H9 (cell line): ENCODE data around the gene OR10A4. TPM values are rescaled to one million over a fixed set of nuclear protein-coding genes. Genes with fewer than 3 reads are reported as not detected.

Source experiments
- DNase-seq: peaks from one replicate; pipeline ENCODE4 v3.0.0-alpha.2; 2017
- H2AFZ ChIP-seq: one replicate; pipeline ENCODE4 v1.6.1; 2013; ENCODE audit warnings: mild to moderate bottlenecking, low read length, control low read depth, moderate library complexity
- H2AK5ac ChIP-seq: 2 replicates; pipeline ENCODE4 v1.6.1; 2013; ENCODE audit warnings: low read length, control low read depth, mixed read lengths; ENCODE audit not compliant: insufficient read length
- H2BK120ac ChIP-seq: one replicate; pipeline ENCODE4 v1.6.1; 2013; ENCODE audit warnings: low read depth, mild to moderate bottlenecking, low read length, control low read depth, inconsistent platforms; ENCODE audit not compliant: poor library complexity, severe bottlenecking
- H2BK12ac ChIP-seq: 2 replicates; pipeline ENCODE4 v1.6.1; 2013; ENCODE audit warnings: low read length, control low read depth, mixed read lengths, low read depth; ENCODE audit not compliant: insufficient read length
- H2BK15ac ChIP-seq: 2 replicates; pipeline ENCODE4 v1.6.1; 2013; ENCODE audit warnings: low read depth, low read length, control low read depth
- H2BK20ac ChIP-seq: one replicate; pipeline ENCODE4 v1.6.1; 2013; ENCODE audit warnings: low read depth, mild to moderate bottlenecking, low read length, control low read depth, inconsistent platforms; ENCODE audit not compliant: poor library complexity, severe bottlenecking
- H2BK5ac ChIP-seq: 2 replicates; pipeline ENCODE4 v1.6.1; 2013; ENCODE audit warnings: low read length, control low read depth, mixed read lengths; ENCODE audit not compliant: insufficient read length
- H3K14ac ChIP-seq: 2 replicates; pipeline ENCODE4 v1.6.1; 2013; ENCODE audit warnings: low read length, control low read depth; ENCODE audit not compliant: insufficient read depth
- H3K18ac ChIP-seq: 2 replicates; pipeline ENCODE4 v1.6.1; 2013; ENCODE audit warnings: low read depth, mild to moderate bottlenecking, mixed read lengths, low read length, control low read depth; ENCODE audit not compliant: insufficient read length
- H3K23ac ChIP-seq: 2 replicates; pipeline ENCODE4 v1.6.1; 2013; ENCODE audit warnings: low read length, control low read depth, mixed read lengths, low read depth; ENCODE audit not compliant: insufficient read length
- H3K23me2 ChIP-seq: 2 replicates; pipeline ENCODE4 v1.6.1; 2013; ENCODE audit warnings: low read depth, mild to moderate bottlenecking, mixed read lengths, low read length, control low read depth; ENCODE audit not compliant: insufficient read length, poor library complexity, severe bottlenecking
- H3K27ac ChIP-seq: 2 replicates; pipeline ENCODE4 v1.5.1; 2013; ENCODE audit warnings: low read length, control low read depth, mixed read lengths, low read depth; ENCODE audit not compliant: insufficient read length
- H3K27me3 ChIP-seq: 2 replicates; pipeline ENCODE4 v1.6.1; 2013; ENCODE audit warnings: low read length, control low read depth, inconsistent platforms; ENCODE audit not compliant: insufficient read depth
- H3K4ac ChIP-seq: 2 replicates; pipeline ENCODE4 v1.6.1; 2013; ENCODE audit warnings: low read depth, mild to moderate bottlenecking, control low read depth, inconsistent platforms, low read length, moderate library complexity
- H3K4me1 ChIP-seq: 2 replicates; pipeline ENCODE4 v1.6.1; 2013; ENCODE audit warnings: low read length, control low read depth, inconsistent platforms; ENCODE audit not compliant: insufficient read depth
- H3K4me2 ChIP-seq: 2 replicates; pipeline ENCODE4 v1.6.1; 2013; ENCODE audit warnings: low read length, control low read depth, mixed read lengths; ENCODE audit not compliant: insufficient read length, insufficient read depth
- H3K56ac ChIP-seq: 2 replicates; pipeline ENCODE4 v1.6.1; 2013; ENCODE audit warnings: low read depth, mild to moderate bottlenecking, mixed read lengths, low read length, control low read depth; ENCODE audit not compliant: insufficient read length
- H3K79me1 ChIP-seq: 2 replicates; pipeline ENCODE4 v1.6.1; 2013; ENCODE audit warnings: low read depth, mild to moderate bottlenecking, moderate library complexity, low read length, control low read depth, inconsistent platforms; ENCODE audit not compliant: insufficient read depth, poor library complexity, severe bottlenecking
- H3K79me2 ChIP-seq: 2 replicates; pipeline ENCODE4 v1.6.1; 2013; ENCODE audit warnings: low read length, control low read depth, inconsistent platforms; ENCODE audit not compliant: insufficient read depth
- H3K9ac ChIP-seq: 2 replicates; pipeline ENCODE4 v1.6.1; 2013; ENCODE audit warnings: low read length, control low read depth, mixed read lengths; ENCODE audit not compliant: insufficient read length; ENCODE audit errors: extremely low read depth
- H3K9me3 ChIP-seq: one replicate; pipeline ENCODE4 v1.6.1; 2013; ENCODE audit warnings: low read depth, low read length, inconsistent platforms; ENCODE audit not compliant: control insufficient read depth
- H3T11ph ChIP-seq: one replicate; pipeline ENCODE4 v1.6.1; 2013; ENCODE audit warnings: mild to moderate bottlenecking, low read length, control low read depth, inconsistent platforms
- H4K20me1 ChIP-seq: one replicate; pipeline ENCODE4 v1.6.1; 2013; ENCODE audit not compliant: control insufficient read depth, insufficient read length, insufficient read depth
- H4K5ac ChIP-seq: 2 replicates; pipeline ENCODE4 v1.6.1; 2013; ENCODE audit warnings: low read depth, mild to moderate bottlenecking, mixed read lengths, low read length, control low read depth; ENCODE audit not compliant: insufficient read length
- H4K8ac ChIP-seq: replicated peaks from 2 replicates; pipeline ENCODE4 v1.6.1; 2013; ENCODE audit warnings: low read length, control low read depth, mixed read lengths, low read depth; ENCODE audit not compliant: insufficient read length
- H4K91ac ChIP-seq: 2 replicates; pipeline ENCODE4 v1.6.1; 2013; ENCODE audit warnings: low read depth, mild to moderate bottlenecking, moderate library complexity, mixed read lengths, low read length, control low read depth; ENCODE audit not compliant: insufficient read length
- H3K27ac Mint-ChIP-seq, 3 experiments: 2 replicates in 2 of 3; 3 replicates in 1 of 3; pipeline ENCODE4 v1.8.0; 2020 to 2021; ENCODE audit warnings: mixed read lengths in 3 of 3, mild to moderate bottlenecking in 1 of 3, moderate library complexity in 1 of 3
- H3K27me3 Mint-ChIP-seq: 2 replicates; pipeline ENCODE4 v1.8.0; 2021; ENCODE audit warnings: low read depth, mild to moderate bottlenecking, moderate library complexity, mixed read lengths
- H3K36me3 Mint-ChIP-seq, 3 experiments: 2 replicates in 2 of 3; 3 replicates in 1 of 3; pipeline ENCODE4 v1.8.0; 2020 to 2021; ENCODE audit warnings: low read depth in 3 of 3, mixed read lengths in 3 of 3; ENCODE audit not compliant: insufficient read depth in 1 of 3
- H3K4me1 Mint-ChIP-seq, 2 experiments: 2 replicates each; pipeline ENCODE4 v1.8.0; 2020; ENCODE audit warnings: mixed read lengths in 2 of 2
- H3K4me3 Mint-ChIP-seq, 2 experiments: 2 replicates in 1 of 2; 3 replicates in 1 of 2; pipeline ENCODE4 v1.8.0; 2020 to 2021; ENCODE audit warnings: mild to moderate bottlenecking in 2 of 2, mixed read lengths in 2 of 2, moderate library complexity in 1 of 2
- H3K9me3 Mint-ChIP-seq, 2 experiments: 2 replicates in 1 of 2; 3 replicates in 1 of 2; pipeline ENCODE4 v1.8.0; 2020; ENCODE audit warnings: mild to moderate bottlenecking in 2 of 2, mixed read lengths in 2 of 2, moderate library complexity in 1 of 2
- CTCF ChIP-seq: fragments of 200-600 bp; sonication (generic); conservative IDR thresholded peaks from 3 replicates; pipeline ENCODE4 v1.8.0; 2021; ENCODE audit warnings: antibody characterized with exemption, mild to moderate bottlenecking
- whole genome bisulfite sequencing: extraction: QIAGEN DNeasy Blood & Tissue Kit; methylation state at CpG from one replicate; pipeline ENCODE4 v1.1.7; 2013; ENCODE audit warnings: missing lambda C conversion rate, low lambda C conversion rate, mixed read lengths; ENCODE audit not compliant: insufficient read length; ENCODE audit errors: extremely low coverage; 5-methylcytosine and 5-hydroxymethylcytosine counted together
- total RNA-seq: library from RNA; stranded (reverse); gene quantifications from 2 replicates; pipeline ENCODE4 v1.2.1, GENCODE V29; 2021

The OR10A4 gene
- total RNA-seq, 1 experiment from 2014 or later: not detected

GRCh38 chr11:6892400-6892799, 16.0 kb downstream of the OR10A4 start, which contains the start of gene OR2D2:
OR2D2 (minus strand) TSS chr11:6892500; CDS start chr11:6892500, 0 bp downstream.
- H3K18ac ChIP-seq: no peak within 1 kb of the TSS
- no peak within 1 kb of the TSS for H3K4ac ChIP-seq
- Mint-ChIP-seq H3K27me3 (no peaks in the 10 kb centered on the region; the same call in 1 of the 2 replicates), H3K4me3 (no peak within 1 kb of the TSS), H3K36me3 (no peaks in the 10 kb centered on the region), H3K27ac (no peak within 1 kb of the TSS), H3K4me1 (no peaks in the 10 kb centered on the region), H3K9me3 (no peaks in the 10 kb centered on the region)
- no CpG with 5 or more reads among the region's 2 CpGs for WGBS
- H2BK20ac ChIP-seq: no peak within 1 kb of the TSS
- H3K79me2 ChIP-seq: no peaks in the 10 kb centered on the region
- no peak within 1 kb of the TSS for H4K5ac ChIP-seq
- H2BK120ac ChIP-seq: no peak within 1 kb of the TSS
- no peaks in the 10 kb centered on the region for H4K20me1 ChIP-seq
- H3K79me1 ChIP-seq: no peaks in the 10 kb centered on the region
- H3K4me2 ChIP-seq: no peak within 1 kb of the TSS
- no peak within 1 kb of the TSS for H3K56ac ChIP-seq
- no peak within 1 kb of the TSS for H2AFZ ChIP-seq
- no peaks in the 10 kb centered on the region; the same call in 1 of the 2 replicates for H3K4me1 ChIP-seq
- H4K8ac ChIP-seq: no peak within 1 kb of the TSS
- no peaks in the 10 kb centered on the region for H3K27me3 ChIP-seq
- H3K9ac ChIP-seq: no peak within 1 kb of the TSS
- no peak within 1 kb of the TSS for H3T11ph ChIP-seq
- no peak within 1 kb of the TSS for H3K14ac ChIP-seq
- H3K23ac ChIP-seq: no peak within 1 kb of the TSS
- TF ChIP-seq CTCF: no peak
- H4K91ac ChIP-seq: no peak within 1 kb of the TSS
- no peak within 1 kb of the TSS for H2AK5ac ChIP-seq
- DNase-seq: no peak
- H3K27ac ChIP-seq: no peak within 1 kb of the TSS
- no peak within 1 kb of the TSS for H2BK5ac ChIP-seq
- no peak within 1 kb of the TSS for H2BK15ac ChIP-seq
- H3K9me3 ChIP-seq: no peaks in the 10 kb centered on the region
- H2BK12ac ChIP-seq: no peak within 1 kb of the TSS
- no peaks in the 10 kb centered on the region for H3K23me2 ChIP-seq
